GM21528 (cell line): Measurements from ENCODE around the gene TRAPPC4.

Experiments
- ATAC-seq: cut with Tn5 transposase; IDR thresholded peaks from one replicate; pipeline ENCODE4 v1.9.1; 2021; ENCODE audit warnings: mild to moderate bottlenecking, moderate library complexity; ENCODE audit not compliant: unreplicated experiment, low FRiP score

Gene TRAPPC4

DNA sequence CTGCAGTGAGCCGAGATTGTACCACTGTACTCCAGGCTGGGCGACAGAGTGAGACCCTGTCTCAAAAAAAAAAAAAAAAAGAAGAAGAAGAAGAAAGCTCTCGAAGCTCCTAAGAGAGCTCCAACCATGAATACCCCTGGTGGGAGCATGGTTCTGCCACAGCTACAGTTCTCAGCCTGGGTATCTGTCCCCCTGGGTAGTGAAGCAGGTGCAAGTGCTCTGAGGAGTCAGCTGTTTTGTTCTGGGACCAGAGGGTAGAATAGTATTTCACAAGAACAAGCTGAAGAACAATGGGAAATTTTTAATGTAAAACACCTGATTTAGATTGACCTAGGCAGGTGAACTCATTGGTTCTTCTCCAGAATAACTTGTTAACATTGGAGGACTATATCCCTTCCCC is 42.7 kb downstream of the TRAPPC4 start:
- no peak for ATAC-seq

GRCh38 chr11:119062779-119063178 is 44.2 kb downstream of the TRAPPC4 start:
- no peak for ATAC-seq

GRCh38 chr11:119065369-119065768 is 46.8 kb downstream of the TRAPPC4 start:
- ATAC-seq, result no peak

DNA sequence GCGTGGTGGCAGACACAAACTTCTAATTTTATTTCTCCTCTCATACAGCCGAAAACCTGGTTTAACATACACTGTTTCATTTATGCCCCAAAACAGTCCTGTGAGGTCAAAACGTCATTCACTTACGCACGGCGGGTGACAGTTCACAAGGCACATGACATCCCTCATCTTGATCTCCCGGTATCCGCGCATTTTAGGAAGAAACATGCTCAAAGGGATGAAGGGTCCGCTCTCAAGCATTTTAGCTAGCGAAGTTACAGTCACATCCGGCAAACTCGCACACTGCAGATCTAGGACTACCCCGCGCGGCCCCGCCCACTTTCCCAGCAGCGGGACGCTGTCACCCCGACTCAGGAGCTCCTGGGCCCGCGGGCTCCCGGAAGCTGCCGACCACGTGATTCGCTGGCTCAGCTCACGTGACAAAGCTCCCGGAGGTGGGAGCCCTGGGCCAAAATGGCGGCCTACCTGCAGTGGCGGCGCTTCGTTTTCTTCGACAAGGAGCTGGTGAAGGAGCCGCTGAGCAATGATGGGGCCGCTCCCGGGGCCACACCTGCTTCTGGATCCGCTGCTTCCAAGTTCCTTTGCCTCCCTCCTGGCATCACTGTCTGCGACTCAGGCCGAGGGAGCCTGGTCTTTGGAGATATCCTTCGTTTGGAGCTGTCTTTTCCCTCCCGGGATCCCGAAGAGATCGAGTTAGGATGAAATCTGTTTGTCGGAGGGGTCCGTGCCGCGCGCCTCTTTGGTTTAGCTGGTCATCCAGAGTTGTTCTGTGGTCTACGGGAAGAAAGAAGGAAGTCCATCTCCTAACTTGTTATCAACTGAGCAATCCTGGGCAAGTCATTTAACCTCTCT is 49.0 kb downstream of the TRAPPC4 start, which contains the start of gene VPS11:
TSS of gene VPS11 (plus strand) at position 448 of the 852 bp plus-strand sequence. CDS start at position 454, 6 bp downstream.
- ATAC-seq, result peak; percentile 75
